ENCODE results near the gene CRYBA4. TPM values are rescaled to one million over a fixed set of nuclear protein-coding genes. Genes with fewer than 3 reads are reported as not detected.

CRYBA4 gene
- total and polyA plus RNA-seq, 10 donors = 0.20 to 0.24 (median 0.22) TPM; not detected in 7

GRCh38 chr22:26634189-26634588 lies 12.4 kb downstream of the CRYBA4 start:
- DNase-seq = no peak

GRCh38 chr22:26635117-26635516 lies 13.4 kb downstream of the CRYBA4 start:
- no peak overlapping the region for H3K27ac ChIP-seq
- intact Hi-C loops (cut with DNase I; ENCODE audit: low total_unique reads) = no loop called here
- no peak for DNase-seq
- H3K36me3 ChIP-seq = no peaks in the 10 kb centered on the region
- 82 to 96% (median 91%) methylated on average over 2 of the region's 2 CpGs for WGBS, 5 donors
- no peaks in the 10 kb centered on the region for H3K27me3 ChIP-seq (replicated peaks in 1 of 7)
- peaks cover 0 to 15% (median 0%) of the 10 kb centered on the region in 6 donors for H3K4me1 ChIP-seq
- peaks cover 0 to 4% (median 0%) of the 10 kb centered on the region in 8 donors for H3K9me3 ChIP-seq
- no peak for TF ChIP-seq POLR2AphosphoS5 (IDR thresholded peaks at IDR 0.05)
- H3K4me3 ChIP-seq = no peak overlapping the region

More at GRCh38 chr22:26634189-26634588, 12.4 kb downstream of the CRYBA4 start:
- no peak overlapping the region for H3K27ac ChIP-seq
- H3K4me1 ChIP-seq = peaks cover 0 to 15% (median 0%) of the 10 kb centered on the region in 6 donors
- intact Hi-C loops (cut with DNase I; ENCODE audit: low total_unique reads) = no loop called here
- peaks cover 0 to 4% (median 0%) of the 10 kb centered on the region in 8 donors for H3K9me3 ChIP-seq
- TF ChIP-seq POLR2AphosphoS5 (IDR thresholded peaks at IDR 0.05) (no peak), CTCF (IDR thresholded peaks at IDR 0.05 in 8 of 11, conservative IDR thresholded peaks at IDR 0.05 in 3 of 11) (no peak), POLR2A (IDR thresholded peaks at IDR 0.05) (no peak)
- H3K36me3 ChIP-seq = no peaks in the 10 kb centered on the region
- WGBS, 5 donors = 93 to 98% (median 95%) methylated on average over 3 of the region's 3 CpGs
- no peak overlapping the region for H3K4me3 ChIP-seq
- H3K27me3 ChIP-seq (replicated peaks in 1 of 7) = no peaks in the 10 kb centered on the region

GRCh38 chr22:26636296-26636695 lies 14.5 kb downstream of the CRYBA4 start:
- Histone ChIP-seq H3K4me3 (no peak overlapping the region), H3K4me1 (peaks cover 0 to 10% (median 0%) of the 10 kb centered on the region in 6 donors), H3K9me3 (no peaks in the 10 kb centered on the region), H3K27me3 (replicated peaks in 1 of 7) (no peaks in the 10 kb centered on the region), H3K36me3 (no peaks in the 10 kb centered on the region), H3K27ac (no peak overlapping the region)
- TF ChIP-seq POLR2A (IDR thresholded peaks at IDR 0.05) (no peak), POLR2AphosphoS5 (IDR thresholded peaks at IDR 0.05) (no peak), CTCF (IDR thresholded peaks at IDR 0.05 in 8 of 11, conservative IDR thresholded peaks at IDR 0.05 in 3 of 11) (no peak)
- 42 to 79% (median 52%) methylated on average over 1 of the region's 1 CpG for WGBS, 5 donors
- intact Hi-C loops (cut with DNase I; ENCODE audit: low total_unique reads) = no loop called here
- DNase-seq = no peak

- peaks cover 0 to 8% (median 0%) of the 10 kb centered on the region in 7 donors for H3K27me3 ChIP-seq (replicated peaks in 1 of 7)
- TF ChIP-seq POLR2A (IDR thresholded peaks at IDR 0.05) = no peak
- TF ChIP-seq POLR2AphosphoS5 (IDR thresholded peaks at IDR 0.05) = peak; percentile 20 to 62 (median 58)
- peak in 8 of 11 experiments; percentile 13 to 58 (median 30) for TF ChIP-seq CTCF (IDR thresholded peaks at IDR 0.05 in 8 of 11, conservative IDR thresholded peaks at IDR 0.05 in 3 of 11)
- DNase-seq = peak; percentile 89
- no peaks in the 10 kb centered on the region for H3K9me3 ChIP-seq
- peaks cover 14 to 53% (median 37%) of the 10 kb centered on the region in 6 donors for H3K4me1 ChIP-seq
- peak overlapping the region in 7 of 8 donors; percentile 35 to 73 (median 63) for H3K27ac ChIP-seq
- H3K4me3 ChIP-seq = no peak overlapping the region
- intact Hi-C loops (cut with DNase I; ENCODE audit: low total_unique reads) = no loop called here
- no peaks in the 10 kb centered on the region for H3K36me3 ChIP-seq
- 12 to 24% (median 19%) methylated on average over 8 of the region's 8 CpGs for WGBS, 5 donors
Observed at GRCh38 chr22:26642465-26643417, 21.0 kb downstream of the CRYBA4 start.
